Activated CD8-positive, alpha-beta memory T cell treated with anti-CD3 and anti-CD28 coated beads for 4 hours (primary cell): Measurements from ENCODE around the gene FTO.
A peak's percentile ranks its signal among the peaks of the same experiment; 100 is the strongest.

ENCODE experiments used
- DNase-seq, 2 donors: peaks; one replicate each; pipeline ENCODE4 v3.0.0-alpha.2; 2020; ENCODE audit warnings: low read depth in 2 of 2

Gene FTO

DNA sequence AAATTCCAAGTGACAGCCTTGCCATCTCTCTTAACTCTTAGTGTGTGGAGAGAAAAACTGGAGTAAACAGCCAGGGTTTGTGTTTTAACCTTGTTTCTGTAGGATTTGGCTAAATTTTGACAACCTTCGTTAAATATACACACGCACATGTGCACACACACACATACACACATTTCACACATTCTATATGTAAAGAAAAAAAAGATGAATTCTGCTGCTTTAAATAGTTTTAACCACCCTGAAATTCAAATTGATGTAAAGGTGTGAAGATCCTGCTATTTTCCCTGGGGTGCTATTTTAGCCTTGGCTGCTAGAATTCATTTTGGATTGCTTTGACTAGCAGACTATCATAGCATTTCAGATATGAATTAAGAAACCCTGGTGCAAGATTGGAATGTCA lies 191.9 kb downstream of the FTO start:
- no peak for DNase-seq

DNA sequence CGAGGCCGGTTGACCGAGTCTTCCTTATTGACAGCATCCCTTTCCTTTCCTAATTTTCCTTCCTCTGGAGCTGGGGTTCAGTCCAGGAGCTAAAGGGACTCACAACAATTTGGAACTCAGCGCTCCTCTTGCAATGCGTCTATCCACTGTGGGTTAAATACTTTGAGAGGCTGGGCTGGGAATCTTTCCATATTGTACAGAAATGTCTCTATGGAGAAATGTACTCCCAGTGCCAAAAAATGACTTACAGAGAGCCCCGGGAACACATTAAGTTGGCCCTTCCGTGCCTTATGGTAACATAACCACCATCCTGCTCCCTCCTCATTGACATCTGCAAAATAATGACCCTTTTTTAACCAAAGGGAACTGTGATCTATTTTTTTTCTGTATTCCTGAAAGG lies 192.8 kb downstream of the FTO start:
- DNase-seq = no peak

DNA sequence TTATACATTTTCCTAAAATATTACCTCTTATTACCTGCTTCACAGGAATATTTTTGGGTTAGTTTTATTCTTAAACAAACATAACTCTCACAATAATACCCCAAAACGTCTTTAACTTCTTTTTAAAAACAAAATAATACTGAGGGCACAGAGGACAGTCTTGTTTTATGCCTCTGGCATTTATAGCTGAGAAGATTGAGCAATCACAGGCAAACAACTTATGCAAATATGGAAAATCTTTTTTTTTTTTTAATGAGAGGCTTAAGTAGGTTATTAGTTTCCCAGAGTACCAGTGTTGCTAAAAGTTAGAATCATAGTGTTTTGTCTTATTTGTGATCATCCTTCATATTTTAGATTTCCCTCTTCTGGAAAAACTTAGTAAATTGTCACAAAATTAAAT lies 195.0 kb downstream of the FTO start:
- DNase-seq = no peak

DNA sequence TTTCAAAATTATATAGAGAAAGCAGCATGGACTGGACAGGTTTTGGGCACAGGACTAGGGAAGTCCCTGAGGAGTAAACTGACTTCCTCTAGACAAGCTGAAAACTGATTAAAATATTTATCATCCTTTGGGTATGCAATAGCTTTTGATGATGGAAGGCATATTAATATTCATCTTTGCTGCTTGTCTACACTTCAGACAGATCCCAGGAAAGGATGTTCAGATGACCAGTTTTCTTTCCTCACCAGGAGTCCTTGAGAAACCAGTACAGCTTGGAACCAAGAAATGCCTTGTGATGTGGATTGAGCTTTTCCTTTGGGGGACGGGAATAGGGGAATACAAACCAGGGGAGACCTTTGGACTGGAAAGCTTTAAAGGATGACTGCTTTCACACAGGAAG lies 195.5 kb downstream of the FTO start:
- no peak for DNase-seq

DNA sequence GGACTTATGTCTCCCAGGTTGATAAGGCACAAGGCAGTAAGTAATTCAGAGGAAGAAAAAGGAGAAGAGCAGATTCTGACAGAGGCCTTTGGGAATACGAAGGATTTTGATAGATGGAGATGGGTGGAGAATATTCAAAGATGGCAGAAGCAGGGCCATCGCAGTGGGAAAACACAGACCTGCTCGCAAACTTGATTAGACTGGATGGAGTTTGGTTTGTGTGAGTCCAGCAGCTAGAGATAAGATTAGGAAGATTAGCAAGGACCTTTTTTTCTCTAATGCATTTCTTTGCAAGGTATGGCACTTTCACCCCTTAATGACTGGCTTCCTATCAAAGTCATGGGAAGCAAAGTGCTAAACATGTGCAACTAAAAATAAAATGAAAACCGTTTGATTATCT lies 196.7 kb downstream of the FTO start:
- no peak for DNase-seq

DNA sequence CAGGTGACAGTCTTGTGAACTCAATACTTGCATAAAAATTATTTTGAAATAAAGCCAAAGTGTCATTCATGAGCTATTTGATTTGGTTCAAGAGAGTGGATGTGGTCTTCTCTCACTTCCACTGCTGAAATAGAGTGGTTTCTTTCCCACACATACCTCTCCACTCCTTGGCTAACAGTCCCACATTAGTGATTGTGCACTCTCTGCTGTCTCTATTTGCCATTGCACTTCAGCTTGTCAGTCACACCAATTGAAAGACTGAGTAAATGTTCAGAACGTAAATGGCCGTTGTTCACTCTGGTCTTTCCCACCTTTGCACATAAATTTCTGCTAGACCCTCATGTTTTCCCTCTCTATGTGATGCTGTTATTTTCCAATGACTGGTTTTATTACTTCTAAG lies 197.5 kb downstream of the FTO start:
- DNase-seq = no peak

DNA sequence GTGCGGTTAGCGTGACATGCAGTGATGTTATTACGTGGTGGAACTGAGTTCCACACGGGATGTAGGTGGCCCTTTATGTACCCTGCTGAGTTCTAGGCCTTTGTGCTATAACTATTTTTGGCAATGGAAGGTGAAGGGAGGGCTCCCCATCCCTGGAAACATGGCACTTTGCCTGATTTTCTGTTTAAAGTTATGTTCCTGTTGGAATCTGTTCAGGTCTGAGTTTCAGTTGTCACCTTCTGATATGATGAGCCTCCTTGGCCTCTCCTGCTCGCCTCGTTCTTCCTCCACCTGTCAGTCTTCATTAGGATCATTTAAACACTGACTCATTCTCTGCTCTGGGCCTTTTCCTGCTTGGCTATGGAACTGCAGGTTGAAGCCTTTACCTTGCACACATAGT lies 200.6 kb downstream of the FTO start:
- DNase-seq = no peak

DNA sequence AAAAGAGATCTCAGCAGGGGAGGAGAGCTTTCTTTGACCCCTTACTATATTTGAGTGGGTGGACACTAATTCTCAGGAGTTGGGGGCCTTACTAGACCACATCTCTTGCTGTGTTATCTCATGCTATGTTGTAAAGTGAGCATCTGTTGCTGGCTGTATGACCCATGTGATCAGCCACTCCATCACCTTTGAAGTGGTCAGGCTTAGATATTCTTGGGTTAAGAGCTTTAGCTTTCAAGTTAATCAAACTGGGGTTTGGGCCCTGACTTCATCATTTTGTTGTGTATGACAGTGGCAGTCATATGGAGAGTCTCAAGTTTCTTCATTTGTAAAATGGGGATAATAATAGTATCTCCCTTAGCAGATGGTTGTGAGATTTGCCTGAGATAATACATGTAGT lies 201.1 kb downstream of the FTO start:
- DNase-seq = no peak

DNA sequence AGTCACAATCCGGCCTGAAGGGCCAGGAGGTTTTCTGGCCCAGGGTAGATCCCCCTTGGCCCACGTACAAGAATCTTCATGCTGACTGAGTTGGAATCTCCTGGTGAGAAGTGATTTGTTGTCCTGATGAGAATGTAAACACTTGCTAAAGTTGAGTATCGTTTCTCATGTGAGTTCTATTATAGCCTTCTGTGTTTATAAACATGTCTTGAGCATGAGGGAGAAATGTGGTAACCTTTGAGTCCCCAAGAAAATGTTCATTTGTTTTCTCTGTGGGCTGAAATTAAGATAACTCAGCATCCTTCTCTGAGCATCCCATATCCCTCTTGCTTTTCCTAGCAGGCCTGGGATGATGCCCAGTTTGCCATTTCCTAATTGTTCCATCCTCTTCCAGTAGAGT lies 204.8 kb downstream of the FTO start:
- DNase-seq = no peak

DNA sequence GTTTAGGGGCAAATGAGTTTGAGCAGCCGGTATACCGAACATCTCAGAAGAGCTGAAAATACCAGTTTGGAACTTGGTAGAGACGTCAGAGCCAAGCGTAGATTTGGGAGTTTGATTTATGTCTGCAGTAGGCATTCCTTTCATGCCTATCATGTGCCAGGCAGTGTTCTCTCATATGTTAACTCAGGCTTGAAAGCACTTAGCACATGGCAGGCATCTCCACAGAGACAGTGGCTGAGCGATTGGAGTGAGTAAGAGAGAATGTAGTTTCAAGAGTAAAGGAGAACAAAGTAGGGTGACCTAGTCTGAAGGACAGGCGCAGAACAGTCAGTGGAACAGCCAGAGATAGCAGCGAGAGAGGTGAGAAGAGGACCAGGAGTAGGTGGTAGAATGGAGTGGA lies 207.0 kb downstream of the FTO start:
- no peak for DNase-seq

DNA sequence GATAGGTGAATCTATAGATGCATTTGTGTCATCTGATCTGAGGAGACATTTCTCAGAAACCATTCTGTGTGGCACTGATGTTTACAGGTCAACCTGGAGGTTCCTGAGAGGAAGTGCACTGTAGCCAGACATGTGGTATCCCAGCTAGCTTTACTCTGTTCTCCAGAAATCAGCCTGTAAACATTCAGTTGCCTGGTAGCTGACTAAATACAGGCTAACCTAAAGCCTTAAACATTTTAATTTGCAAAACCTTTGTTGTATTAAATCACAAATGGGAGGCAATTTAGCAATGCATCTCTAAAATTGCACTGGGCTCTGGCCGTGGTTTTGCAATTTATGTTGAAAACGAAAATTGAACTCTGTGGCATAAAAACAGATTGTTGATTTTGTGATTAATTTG lies 207.6 kb downstream of the FTO start:
- no peak for DNase-seq

DNA sequence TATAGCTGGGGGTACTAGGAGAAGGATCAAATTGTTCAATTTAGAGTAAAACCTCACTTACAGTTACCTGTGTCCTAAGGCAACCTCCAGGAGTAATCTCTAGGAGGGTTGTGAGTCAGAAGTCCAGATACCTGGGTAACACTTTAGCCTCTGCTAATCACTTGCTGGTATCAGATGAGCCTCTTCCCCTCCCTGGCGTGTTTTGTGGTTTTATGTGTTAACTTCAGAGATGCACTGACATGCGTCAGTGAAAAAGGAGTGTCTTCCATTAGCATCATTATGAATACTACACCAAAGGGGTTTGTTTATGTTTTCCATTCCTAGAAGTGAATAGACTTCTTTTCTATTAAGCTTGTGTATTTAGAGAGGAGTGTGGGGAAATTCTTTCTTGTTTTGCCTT lies 208.2 kb downstream of the FTO start:
- peak; percentile 1 to 29 for DNase-seq

DNA sequence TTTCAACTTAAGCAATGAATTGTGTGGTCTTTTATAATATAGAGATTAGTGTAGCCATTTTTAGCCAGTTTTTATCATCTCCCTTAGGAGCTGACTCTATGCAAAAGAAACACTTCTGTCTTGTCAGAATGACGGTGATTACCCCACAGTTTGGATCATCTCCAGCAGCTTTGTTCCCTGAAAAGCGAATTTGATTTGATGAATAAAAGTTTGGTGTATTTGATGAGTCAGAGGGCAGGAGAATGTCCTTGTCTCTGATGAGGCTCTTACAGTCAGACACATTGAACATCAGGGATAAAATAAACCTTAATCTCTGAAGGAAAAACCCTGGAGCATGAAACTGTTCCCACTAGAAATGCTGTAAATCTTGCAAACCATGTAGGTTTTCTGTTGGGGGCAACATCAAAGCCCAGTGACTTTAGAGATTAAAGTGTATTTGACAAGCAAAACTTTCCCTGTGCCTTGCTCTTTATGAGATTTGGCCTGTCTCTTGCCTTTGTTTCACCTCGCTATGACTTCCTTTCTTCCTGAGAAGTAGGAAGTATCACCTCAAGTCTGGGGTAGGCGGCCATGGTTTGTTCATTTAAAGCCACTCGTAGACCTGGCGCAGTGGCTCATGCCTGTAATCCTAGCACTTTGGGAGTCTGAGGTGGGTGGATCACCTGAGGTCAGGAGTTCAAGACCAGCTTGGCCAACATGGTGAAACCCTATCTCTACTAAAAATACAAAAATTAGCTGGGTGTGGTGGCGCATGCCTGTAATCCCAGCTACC lies 209.3 kb downstream of the FTO start:
- no peak for DNase-seq

DNA sequence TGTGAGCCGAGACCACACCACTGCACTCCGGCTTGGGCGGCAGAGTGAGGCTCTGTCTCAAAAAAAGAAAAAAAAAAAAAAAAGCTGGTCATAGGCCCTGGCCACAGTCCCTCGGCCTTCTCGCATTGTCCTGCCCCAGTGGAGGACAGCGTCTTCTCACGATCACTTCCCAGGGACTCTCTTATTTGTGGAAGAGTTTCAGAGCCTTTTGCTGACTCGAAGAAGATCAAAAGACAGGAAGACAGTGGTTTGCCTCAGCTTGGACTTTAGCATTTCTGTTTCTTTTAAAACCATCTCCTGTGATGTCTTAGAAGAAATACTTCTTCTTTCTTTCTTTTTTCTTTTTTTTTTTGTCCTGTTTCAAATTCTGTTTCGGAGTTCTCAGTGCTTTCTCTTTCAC lies 210.0 kb downstream of the FTO start:
- DNase-seq = no peak

DNA sequence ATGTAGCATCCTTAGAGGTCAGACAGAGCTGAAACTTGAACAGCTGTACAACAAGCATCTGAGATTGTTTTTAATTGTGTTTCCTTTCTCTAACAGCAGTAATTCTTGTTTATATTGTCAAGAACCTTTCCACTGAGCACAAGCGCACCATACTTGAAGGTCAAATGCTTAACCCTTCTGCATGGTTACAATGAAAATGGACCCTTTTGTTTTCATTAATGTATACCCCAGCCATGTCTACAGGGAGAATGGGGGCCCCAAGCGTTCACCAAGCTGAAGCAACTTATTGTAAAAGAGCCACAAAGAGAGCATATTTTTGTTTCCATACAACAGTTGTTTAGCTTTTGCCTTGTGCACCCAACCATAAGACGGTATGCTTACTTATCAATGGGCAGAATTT lies 210.8 kb downstream of the FTO start:
- DNase-seq = no peak

DNA sequence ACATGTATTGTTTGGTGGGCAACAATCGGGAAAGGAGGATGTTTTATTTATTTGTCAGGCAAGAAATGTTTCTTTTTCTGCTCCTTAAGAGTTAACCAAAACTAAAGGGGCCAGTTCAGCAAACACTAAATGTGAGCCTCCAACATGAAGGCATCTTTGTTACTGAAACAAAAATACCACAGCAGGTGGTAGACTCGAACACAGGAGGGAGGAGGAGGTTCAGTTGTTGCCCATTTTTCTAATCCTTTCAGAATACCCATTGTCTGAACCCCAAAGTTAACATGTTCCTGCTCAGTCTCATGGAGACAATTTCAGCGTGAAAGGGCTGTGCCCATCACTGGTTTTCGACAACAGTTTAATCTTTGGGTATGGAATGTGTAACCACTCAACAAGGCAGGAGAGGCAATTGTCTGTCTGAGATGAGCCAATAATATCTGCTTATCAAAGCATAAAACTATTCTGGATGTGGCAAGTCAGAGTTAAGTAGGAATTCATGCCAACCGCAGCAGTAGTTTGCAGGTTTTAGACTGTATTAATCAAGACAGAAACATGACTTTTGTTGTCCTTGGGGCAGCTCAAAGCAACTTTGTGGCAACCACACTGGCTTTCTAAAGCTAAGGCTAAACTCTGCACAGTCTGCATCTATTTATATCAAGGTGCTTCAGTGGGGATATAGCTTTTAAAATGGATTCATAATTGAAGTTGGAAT lies 211.7 kb downstream of the FTO start:
- no peak for DNase-seq

DNA sequence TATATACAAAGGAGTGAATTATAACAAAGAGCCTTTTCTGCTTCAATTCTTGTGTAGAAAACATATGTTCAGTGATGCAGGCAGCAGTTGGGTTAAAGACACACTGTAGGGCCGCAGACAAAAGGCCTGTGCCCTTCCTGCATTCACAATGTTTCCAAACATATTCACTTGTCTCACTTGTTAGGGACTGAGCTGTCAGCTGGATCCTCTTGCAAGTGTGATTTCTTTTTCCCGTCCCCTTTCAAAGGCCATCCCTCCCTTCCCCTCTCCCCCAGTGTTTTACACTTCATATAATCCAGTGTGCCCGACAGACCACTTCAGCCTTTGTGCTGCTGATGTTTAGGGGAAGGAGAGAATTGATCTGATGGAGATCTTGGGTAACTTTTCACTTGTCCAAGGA lies 217.0 kb downstream of the FTO start:
- DNase-seq = no peak

DNA sequence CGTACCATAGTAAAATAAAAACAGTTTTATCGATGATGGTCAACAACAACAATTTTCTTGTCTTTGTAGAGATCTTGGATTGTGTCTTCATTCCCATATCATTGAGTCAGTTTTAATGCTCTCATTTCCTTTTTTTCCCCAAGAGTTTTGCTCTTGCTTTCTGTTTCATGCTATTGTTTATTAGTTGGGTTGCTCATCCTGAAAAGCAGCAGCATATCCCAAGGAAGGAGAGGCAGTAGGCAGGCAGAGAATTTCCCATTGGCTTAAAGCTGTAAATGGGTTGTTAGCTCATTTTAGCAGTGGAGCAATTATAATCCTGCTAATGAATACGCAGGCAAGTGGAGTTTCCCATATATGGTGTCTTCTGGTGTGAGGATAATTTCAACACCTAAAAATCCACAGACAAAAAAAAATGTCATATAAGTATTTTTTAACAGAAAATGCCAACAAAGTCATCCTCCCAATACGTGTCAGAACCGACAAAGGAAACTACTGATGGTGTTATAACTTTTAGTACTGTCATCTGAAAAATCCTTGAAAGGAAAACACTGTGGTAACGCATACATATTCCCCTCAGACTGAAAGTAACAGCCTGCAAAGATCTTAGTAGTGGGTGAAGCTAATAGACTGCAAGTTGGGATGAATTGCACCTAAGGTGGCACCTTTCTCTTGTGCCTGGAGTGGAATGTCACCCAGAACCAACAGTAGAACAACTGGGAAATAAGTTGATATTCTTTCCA lies 218.3 kb downstream of the FTO start:
- DNase-seq = no peak

DNA sequence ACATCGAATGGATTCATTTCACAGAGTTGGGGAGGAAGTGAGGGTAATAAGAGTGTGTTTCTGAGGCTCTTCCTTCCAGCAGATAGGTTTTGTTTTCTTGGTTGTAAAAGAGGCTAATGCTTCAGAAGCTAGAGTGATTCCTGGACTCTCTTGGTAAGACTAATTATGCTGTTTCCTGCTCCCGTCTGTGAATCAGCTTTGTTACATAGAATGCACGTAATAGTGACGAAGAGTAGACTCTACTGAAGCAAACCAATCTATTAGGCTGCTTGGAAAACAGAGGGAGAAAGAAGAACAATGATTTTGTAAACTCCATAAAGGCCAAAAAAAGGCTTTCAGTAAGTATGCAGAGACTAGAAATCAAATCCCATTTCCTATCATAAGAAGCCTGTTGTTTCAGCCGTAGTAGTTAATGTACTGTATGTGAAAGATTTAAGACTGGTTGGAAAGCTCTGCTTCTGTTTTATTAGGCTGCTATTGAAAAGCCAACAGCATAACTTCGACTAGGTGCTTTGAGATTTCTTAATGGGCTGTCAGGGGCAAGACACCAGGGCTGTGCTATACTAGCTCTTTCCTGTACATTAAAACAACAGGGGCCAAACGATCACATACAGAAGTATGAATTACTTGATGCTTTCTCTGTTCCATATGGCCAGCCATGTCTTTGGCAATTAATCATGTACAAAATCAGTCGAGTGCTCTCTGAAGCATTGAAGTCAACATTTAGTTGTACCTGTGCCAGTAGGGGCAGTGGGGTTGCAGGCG lies 219.0 kb downstream of the FTO start:
- no peak for DNase-seq

DNA sequence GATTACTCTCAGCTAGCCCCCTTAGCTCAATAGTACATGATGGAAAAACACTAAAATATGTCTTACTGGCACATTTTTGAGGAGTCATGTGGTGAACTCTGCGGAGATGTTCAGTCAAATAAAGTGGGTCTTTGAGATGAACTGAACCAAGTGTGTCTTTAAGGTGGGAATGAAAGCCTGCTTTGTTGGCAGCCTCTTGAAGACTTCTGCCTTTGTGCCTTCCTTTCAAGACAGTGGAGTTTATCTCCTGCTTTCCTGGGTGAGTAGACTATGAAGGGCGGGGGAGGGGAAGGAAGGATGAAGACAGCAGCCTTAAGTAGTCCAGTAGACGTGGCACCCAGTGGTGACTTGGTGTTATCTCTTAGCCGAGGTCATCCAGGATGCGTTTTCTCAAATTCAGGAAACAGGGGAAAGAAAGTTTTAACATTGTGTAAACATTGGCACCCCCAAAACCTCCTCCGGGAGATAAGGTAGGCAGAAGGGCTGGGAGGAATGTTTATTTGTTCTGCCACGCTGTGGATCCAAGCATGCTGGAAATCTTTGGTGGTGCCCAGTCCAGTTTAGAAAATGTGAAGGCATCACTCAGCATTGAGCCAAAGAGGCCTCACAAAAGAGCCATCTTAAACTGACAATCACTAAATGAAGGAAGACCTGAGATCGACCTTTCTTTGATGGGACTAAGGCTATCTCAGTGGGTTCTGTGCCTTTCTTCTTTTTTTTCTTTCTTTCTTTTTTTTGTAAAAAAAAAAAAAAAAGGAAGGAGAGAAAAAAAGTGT lies 220.6 kb downstream of the FTO start:
- DNase-seq = no peak

DNA sequence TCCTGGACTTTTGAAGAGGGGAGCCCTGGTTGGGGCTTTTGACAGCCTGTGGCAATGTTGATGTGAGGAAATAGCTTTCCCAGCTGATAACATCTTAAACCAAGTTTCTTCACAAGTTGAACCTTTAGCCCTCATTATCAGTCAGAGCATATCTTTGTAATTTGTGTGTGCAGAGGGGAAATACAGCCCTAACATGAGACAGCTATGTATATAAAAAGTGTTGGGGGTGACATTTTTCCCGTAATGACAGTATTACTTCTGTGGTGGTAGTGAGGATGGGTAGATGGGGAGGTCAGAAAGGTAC lies 221.1 kb downstream of the FTO start:
- DNase-seq = no peak

DNA sequence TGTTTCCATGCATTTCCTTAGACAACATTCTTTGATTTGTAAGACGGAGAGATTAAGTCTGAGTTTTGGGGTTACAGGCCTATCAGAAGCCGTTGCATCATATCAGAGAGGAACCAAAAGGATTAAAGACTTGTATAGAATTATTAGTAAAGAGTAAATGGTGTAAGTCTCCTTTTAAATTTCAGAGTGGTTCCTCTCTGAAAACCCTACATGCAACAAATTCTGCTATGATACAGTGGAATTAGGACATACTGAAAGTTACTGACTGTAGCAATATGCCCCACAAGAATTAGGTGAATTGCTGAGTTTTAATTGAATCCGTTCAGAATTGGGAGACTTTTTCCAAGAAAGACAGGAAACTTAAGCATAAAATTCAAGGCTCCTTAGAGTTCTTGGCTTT lies 221.6 kb downstream of the FTO start:
- no peak for DNase-seq
